Right atrium auricular region (tissue), 2 donors: ENCODE data around the gene ERN1. TPM values are rescaled to one million over a fixed set of nuclear protein-coding genes. Genes with fewer than 3 reads are reported as not detected.

Experiments used
- DNase-seq: peaks from one replicate; pipeline ENCODE4 v3.0.0-alpha.2; 2019; ENCODE audit warnings: low spot score
- H3K27ac ChIP-seq, 2 donors: fragments of 200-600 bp; sonication (generic); 1 replicate in 1 of 2; 2 replicates in 1 of 2; pipeline ENCODE4 v1.5.1; 2016 to 2019
- H3K27me3 ChIP-seq, 2 donors: fragments of 200-600 bp; sonication (generic); one replicate each; pipeline versions ENCODE4 v1.5.1 to v1.6.0; 2017 to 2019
- H3K36me3 ChIP-seq: fragments of 200-600 bp; sonication (generic); one replicate; pipeline ENCODE4 v1.5.1; 2016
- H3K4me1 ChIP-seq, 2 donors: fragments of 200-600 bp; sonication (generic); one replicate each; pipeline versions ENCODE4 v1.5.1 to v1.6.0; 2017 to 2019
- H3K4me3 ChIP-seq, 2 donors: fragments of 200-600 bp; sonication (generic); 1 replicate in 1 of 2; 2 replicates in 1 of 2; pipeline ENCODE4 v1.5.1; 2017 to 2019; ENCODE audit warnings: mild to moderate bottlenecking in 1 of 2, moderate library complexity in 1 of 2
- H3K9me3 ChIP-seq, 2 donors: fragments of 200-600 bp; sonication (generic); one replicate each; pipeline ENCODE4 v1.5.1; 2019
- total RNA-seq, 2 donors: library from RNA; depleted of rRNA; stranded (reverse); fragments of >200 nt; gene quantifications; one replicate each; pipeline ENCODE4 v1.1.0, GENCODE V29; 2016
- TF ChIP-seq, protein P1 (sequence below), 2 donors: fragments of 200-600 bp; sonication (generic); IDR thresholded peaks; one replicate each; pipeline ENCODE4 v1.5.1; 2019; ENCODE audit warnings: antibody characterized with exemption in 2 of 2

Gene ERN1
- total RNA-seq, 2 donors from 2014 or later, result 7.0 to 11.9 TPM

DNA sequence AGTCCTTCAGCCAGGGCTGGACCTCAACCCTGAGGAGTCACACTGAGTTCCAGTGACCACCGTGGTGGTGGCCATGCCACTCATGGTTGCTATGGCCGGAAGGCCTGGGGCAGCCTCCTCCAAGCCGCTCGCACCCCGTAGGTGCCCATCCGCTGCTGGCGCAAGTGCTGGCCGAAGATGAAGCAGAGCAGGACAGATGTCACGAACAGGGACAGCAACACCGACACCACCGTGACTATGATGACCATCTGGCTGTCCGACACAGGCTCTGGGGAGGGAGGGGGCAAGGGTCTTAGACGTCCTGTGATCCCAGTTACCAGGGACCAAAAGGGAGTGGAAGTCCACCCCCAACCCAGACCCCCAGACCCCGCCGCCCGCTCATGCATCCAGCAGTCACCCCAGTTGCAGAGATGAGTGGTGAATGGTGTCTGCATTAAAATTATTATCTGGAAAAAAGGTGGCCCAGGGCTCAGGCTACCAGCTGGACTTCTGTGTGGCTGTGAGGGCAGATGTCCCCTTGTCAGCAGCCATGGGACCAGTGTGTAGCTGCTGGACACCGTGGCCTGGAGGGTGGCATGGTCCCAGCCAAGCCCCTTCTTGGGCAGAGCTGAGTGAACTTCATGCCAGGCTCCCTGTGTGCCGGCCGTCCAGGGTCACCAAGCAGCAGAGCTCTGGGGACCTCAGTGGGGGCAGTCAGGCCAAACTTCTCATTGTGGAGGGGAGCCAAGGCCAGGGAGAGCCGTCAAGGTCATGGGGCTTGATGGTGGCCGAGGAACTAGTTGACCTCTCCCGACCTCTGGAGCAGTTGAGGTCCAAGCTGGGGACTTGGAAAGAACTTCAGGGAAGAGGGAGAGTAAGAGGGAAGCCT is 127.1 kb downstream of the ERN1 start:
- peak; percentile 46 for DNase-seq
- no peak overlapping the region for H3K4me3 ChIP-seq
- peaks cover 0 to 7% of the 10 kb centered on the region in 2 donors for H3K27me3 ChIP-seq
- TF ChIP-seq, protein P1, sequence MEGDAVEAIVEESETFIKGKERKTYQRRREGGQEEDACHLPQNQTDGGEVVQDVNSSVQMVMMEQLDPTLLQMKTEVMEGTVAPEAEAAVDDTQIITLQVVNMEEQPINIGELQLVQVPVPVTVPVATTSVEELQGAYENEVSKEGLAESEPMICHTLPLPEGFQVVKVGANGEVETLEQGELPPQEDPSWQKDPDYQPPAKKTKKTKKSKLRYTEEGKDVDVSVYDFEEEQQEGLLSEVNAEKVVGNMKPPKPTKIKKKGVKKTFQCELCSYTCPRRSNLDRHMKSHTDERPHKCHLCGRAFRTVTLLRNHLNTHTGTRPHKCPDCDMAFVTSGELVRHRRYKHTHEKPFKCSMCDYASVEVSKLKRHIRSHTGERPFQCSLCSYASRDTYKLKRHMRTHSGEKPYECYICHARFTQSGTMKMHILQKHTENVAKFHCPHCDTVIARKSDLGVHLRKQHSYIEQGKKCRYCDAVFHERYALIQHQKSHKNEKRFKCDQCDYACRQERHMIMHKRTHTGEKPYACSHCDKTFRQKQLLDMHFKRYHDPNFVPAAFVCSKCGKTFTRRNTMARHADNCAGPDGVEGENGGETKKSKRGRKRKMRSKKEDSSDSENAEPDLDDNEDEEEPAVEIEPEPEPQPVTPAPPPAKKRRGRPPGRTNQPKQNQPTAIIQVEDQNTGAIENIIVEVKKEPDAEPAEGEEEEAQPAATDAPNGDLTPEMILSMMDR (IDR thresholded peaks at IDR 0.05), result no peak
- peak overlapping the region; percentile 70 to 76 for H3K27ac ChIP-seq
- no peaks in the 10 kb centered on the region for H3K9me3 ChIP-seq
- peaks cover 0 to 43% of the 10 kb centered on the region in 2 donors for H3K4me1 ChIP-seq
- H3K36me3 ChIP-seq, result no peaks in the 10 kb centered on the region

DNA sequence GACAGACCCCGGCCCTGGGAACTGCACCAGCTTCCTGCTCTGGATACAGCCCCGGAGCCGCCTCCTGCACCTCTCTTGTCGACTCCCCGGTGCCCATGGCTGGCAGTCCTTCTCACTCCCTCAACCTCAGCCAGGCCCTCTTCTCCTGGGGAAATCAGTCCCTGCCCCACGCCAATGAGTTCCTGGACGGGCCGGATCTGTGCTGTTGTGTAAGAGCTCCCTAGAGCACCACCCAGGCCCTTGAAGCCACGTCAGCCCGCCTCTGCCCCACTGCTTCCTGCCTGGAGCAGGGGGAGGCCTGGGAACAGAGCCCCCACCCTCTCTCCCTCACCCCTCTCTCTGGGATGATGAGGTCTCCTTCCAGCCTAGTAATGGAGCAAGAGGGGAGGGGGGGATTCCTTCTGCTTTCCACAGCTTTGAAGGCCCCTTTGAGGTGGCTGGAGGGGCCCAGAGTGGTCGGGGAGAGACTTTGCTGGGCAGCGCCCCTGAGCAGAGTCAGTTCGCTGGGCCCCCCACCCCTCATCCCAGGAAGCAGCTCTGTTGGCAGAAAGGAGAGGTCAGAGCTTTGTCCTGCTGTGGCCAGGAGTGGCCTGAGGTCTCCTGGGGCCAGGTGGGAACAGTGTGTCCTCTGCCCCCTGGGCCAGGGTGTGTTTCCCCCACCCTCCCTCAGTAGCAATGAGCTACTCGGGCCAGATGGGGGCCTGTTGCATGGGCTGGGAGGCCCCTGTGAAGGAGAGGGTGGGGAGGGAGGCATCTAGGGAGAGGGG is 128.0 kb downstream of the ERN1 start:
- peaks cover 0 to 42% of the 10 kb centered on the region in 2 donors for H3K4me1 ChIP-seq
- TF ChIP-seq, protein P1 (IDR thresholded peaks at IDR 0.05), result no peak
- peaks cover 0 to 8% of the 10 kb centered on the region in 2 donors for H3K27me3 ChIP-seq
- DNase-seq, result peak; percentile 89
- peak overlapping the region; percentile 70 to 76 for H3K27ac ChIP-seq
- H3K9me3 ChIP-seq, result no peaks in the 10 kb centered on the region
- no peaks in the 10 kb centered on the region for H3K36me3 ChIP-seq
- H3K4me3 ChIP-seq, result no peak overlapping the region

DNA sequence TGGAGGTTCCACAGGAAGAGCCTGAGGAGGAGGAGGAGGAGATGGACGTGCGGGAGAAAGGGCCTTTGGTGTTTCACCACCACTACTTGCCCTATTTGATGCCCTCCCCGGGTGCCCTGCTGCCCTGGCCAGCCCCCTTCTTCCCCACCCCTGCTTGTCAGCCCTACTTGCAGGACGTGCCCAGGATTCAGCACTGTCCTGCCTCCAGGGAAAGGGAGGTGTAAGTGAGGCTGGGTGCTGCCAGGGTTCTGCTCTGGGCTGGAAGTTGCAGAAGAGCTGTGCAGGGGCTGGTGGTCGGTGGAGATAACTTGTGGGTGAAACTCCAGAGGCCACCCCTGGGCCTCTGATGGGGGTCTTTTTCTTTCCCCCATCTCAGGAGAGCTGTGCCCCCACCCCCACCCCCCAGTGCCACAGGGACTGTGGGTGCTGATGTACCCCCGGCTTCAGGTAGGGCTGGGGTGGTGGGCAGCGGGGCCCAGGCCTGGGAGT is 128.8 kb downstream of the ERN1 start:
- TF ChIP-seq, protein P1 (IDR thresholded peaks at IDR 0.05), result no peak
- Histone ChIP-seq H3K9me3 (no peaks in the 10 kb centered on the region), H3K36me3 (no peaks in the 10 kb centered on the region), H3K27ac (peak overlapping the region; percentile 70 to 76), H3K27me3 (peaks cover 0 to 8% of the 10 kb centered on the region in 2 donors), H3K4me1 (peaks cover 0 to 41% of the 10 kb centered on the region in 2 donors), H3K4me3 (no peak overlapping the region)
- no peak for DNase-seq

DNA sequence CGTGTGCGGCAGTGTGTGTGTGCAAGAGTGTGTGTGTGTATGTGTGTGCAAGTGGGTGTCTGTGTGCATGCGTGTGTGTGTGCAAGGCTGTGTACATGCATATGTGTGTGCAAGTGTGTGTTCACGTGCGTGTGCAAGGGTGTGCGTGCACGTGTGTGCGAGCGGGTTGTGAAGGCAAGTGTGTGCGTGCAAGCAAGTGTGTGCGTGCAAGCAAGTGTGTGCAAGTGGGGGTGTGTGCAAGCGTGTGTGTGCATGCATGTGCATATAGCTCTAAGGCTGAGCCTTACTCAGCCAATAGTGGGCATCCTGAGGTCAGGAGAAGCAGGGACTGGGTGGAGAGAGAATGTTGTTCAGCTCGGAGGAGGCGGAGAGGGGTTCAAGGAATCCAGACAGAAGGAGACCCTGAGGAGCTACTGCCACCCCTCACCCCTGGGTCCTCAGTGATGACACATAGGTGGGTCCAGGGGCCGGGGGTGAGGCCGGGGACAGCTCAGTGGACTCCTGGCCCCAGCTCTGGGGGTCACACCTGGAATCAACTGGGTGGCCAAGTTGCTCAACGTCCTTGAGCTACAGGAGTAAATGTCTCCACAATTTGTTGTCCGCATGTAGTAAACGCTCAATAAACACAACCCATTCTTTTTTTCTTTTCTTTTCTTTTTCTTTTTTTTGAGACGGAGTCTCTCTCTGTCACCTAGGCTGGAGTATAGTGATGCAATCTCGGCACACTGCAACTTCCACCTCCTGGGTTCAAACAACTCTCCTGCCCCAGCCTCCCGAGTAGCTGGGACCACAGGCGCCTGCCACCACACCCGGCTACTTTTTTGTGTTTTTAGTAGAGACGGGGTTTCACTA is 130.0 kb downstream of the ERN1 start:
- Histone ChIP-seq H3K9me3 (no peaks in the 10 kb centered on the region), H3K4me1 (peaks cover 0 to 37% of the 10 kb centered on the region in 2 donors), H3K27ac (no peak overlapping the region), H3K36me3 (no peaks in the 10 kb centered on the region), H3K4me3 (no peak overlapping the region), H3K27me3 (peaks cover 0 to 8% of the 10 kb centered on the region in 2 donors)
- TF ChIP-seq, protein P1 (IDR thresholded peaks at IDR 0.05), result no peak
- DNase-seq, result no peak
